ENCODE measurements around the gene SYTL3. TPM values are rescaled to one million over a fixed set of nuclear protein-coding genes. Genes with fewer than 3 reads are reported as not detected.
A peak's percentile ranks its signal among the peaks of the same experiment; 100 is the strongest.

The SYTL3 gene
- total and polyA plus RNA-seq, 9 of the 15 experiments (the other 6 are each of a cell fraction or from before 2014, with no cell fraction given), result 0.04 to 0.46 (median 0.17) TPM; not detected in 1

DNA sequence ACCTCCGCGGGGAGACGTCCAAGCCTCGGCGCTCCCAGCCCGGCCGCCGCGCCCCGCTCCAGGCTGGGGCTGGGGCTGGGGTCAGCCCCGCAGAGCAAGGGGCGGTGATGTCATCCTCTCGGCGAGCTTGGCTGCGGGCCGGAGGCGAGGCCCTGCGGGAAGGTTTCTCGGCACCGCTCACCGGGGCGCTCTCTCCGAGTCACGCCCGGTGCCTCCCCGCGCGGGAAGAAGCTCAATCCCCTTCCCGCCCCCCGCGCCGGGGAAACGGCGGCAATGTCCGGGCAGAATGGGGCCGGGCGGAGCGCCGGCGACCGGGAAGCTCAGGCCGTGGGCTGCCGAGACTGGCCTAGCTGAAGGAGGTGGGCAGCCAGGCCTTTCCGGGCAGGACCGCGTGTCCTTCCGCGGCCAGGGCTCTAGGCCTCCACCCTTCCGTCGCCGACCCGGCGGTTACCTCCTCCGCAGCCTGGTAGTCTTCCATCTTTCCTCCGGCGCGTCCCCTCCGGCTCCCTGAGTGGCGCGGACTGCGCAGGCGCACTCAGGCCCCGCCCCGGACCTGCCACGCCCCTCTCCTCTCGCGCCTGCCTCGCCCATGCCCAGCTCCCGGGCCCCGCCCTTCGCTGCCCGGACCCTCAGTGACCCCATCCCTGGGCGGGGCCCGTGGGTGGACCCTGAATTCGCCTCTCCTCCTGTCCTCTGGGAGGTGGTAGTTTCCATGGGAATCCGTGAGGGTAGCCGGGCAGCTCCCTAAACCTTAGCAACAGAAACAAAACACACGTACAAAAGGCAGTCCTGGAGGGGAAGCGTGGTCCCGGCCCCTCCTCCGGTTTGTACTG, 5.4 kb upstream of the SYTL3 start, which contains the start of gene DYNLT1 (continued):
- TF ChIP-seq, protein P1, sequence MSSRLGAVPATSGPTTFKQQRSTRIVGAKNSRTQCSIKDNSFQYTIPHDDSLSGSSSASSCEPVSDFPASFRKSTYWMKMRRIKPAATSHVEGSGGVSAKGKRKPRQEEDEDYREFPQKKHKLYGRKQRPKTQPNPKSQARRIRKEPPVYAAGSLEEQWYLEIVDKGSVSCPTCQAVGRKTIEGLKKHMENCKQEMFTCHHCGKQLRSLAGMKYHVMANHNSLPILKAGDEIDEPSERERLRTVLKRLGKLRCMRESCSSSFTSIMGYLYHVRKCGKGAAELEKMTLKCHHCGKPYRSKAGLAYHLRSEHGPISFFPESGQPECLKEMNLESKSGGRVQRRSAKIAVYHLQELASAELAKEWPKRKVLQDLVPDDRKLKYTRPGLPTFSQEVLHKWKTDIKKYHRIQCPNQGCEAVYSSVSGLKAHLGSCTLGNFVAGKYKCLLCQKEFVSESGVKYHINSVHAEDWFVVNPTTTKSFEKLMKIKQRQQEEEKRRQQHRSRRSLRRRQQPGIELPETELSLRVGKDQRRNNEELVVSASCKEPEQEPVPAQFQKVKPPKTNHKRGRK (tag; IDR thresholded peaks at IDR 0.05), result no peak
- TF ChIP-seq ZC3H8 (IDR thresholded peaks at IDR 0.05), result no peak
- TF ChIP-seq SREBF1 (IDR thresholded peaks at IDR 0.05; ENCODE audit: borderline replicate concordance, low read depth, low read length), result no peak
- TF ChIP-seq, protein P2, sequence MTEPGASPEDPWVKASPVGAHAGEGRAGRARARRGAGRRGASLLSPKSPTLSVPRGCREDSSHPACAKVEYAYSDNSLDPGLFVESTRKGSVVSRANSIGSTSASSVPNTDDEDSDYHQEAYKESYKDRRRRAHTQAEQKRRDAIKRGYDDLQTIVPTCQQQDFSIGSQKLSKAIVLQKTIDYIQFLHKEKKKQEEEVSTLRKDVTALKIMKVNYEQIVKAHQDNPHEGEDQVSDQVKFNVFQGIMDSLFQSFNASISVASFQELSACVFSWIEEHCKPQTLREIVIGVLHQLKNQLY (CRISPR knock-in tag; conservative IDR thresholded peaks at IDR 0.05), result no peak
- TF ChIP-seq MEF2D (tag; conservative IDR thresholded peaks at IDR 0.05; ENCODE audit: low read depth), result no peak
- TF ChIP-seq TOE1 (IDR thresholded peaks at IDR 0.05; ENCODE audit: borderline replicate concordance), result no peak
- TF ChIP-seq TOE1 (CRISPR knock-in tag; IDR thresholded peaks at IDR 0.05; ENCODE audit: borderline replicate concordance, low read depth), result no peak
- TF ChIP-seq, protein P3, sequence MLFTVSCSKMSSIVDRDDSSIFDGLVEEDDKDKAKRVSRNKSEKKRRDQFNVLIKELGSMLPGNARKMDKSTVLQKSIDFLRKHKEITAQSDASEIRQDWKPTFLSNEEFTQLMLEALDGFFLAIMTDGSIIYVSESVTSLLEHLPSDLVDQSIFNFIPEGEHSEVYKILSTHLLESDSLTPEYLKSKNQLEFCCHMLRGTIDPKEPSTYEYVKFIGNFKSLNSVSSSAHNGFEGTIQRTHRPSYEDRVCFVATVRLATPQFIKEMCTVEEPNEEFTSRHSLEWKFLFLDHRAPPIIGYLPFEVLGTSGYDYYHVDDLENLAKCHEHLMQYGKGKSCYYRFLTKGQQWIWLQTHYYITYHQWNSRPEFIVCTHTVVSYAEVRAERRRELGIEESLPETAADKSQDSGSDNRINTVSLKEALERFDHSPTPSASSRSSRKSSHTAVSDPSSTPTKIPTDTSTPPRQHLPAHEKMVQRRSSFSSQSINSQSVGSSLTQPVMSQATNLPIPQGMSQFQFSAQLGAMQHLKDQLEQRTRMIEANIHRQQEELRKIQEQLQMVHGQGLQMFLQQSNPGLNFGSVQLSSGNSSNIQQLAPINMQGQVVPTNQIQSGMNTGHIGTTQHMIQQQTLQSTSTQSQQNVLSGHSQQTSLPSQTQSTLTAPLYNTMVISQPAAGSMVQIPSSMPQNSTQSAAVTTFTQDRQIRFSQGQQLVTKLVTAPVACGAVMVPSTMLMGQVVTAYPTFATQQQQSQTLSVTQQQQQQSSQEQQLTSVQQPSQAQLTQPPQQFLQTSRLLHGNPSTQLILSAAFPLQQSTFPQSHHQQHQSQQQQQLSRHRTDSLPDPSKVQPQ (CRISPR knock-in tag; IDR thresholded peaks at IDR 0.05; ENCODE audit: borderline replicate concordance), result no peak
- TF ChIP-seq RBM39 (optimal IDR thresholded peaks at IDR 0.05; ENCODE audit: low read depth, low read length), result no peak
- TF ChIP-seq ZNF174 (CRISPR knock-in tag; IDR thresholded peaks at IDR 0.05), result no peak
- TF ChIP-seq SMAD3 (CRISPR knock-in tag; conservative IDR thresholded peaks at IDR 0.05), result no peak
- no peak for TF ChIP-seq CBX5 (IDR thresholded peaks at IDR 0.05; ENCODE audit: borderline replicate concordance, low read depth)
- TF ChIP-seq MTA1 (IDR thresholded peaks at IDR 0.05; ENCODE audit: borderline replicate concordance), result no peak
- TF ChIP-seq KDM1A (IDR thresholded peaks at IDR 0.05), result no peak
- peak; percentile 65 for TF ChIP-seq CEBPG (CRISPR knock-in tag; IDR thresholded peaks at IDR 0.05)
- TF ChIP-seq CEBPG (tag; conservative IDR thresholded peaks at IDR 0.05 in 1 of 2, IDR thresholded peaks at IDR 0.05 in 1 of 2), result no peak
- TF ChIP-seq FOXP4 (CRISPR knock-in tag; IDR thresholded peaks at IDR 0.05; ENCODE audit: borderline replicate concordance), result peak; percentile 64; the same call in 1 of the 2 replicates
- peak; percentile 98 for TF ChIP-seq RBFOX2 (IDR thresholded peaks at IDR 0.05; ENCODE audit: low read depth, low read length)

Measured in K562 (cell line).